GM21526 (cell line): ENCODE results near the gene SND1.

Experiments used
- ATAC-seq: cut with Tn5 transposase; IDR thresholded peaks from one replicate; pipeline ENCODE4 v1.9.1; 2021; ENCODE audit warnings: moderate library complexity; ENCODE audit not compliant: unreplicated experiment, low FRiP score

The SND1 gene

GRCh38 chr7:127651556-127652332 is at the start of gene SND1:
Gene SND1 (plus strand): TSS chr7:127652194. CDS start chr7:127652374, 180 bp downstream.
- ATAC-seq = peak; percentile 95

- ATAC-seq = no peak
These were observed 43.5 kb upstream of the SND1 start for GRCh38 chr7:127608446-127608845.

- ATAC-seq = no peak
These were observed 42.7 kb upstream of the SND1 start for GRCh38 chr7:127609297-127609696.

- no peak for ATAC-seq
These were observed 39.7 kb upstream of the SND1 start for GRCh38 chr7:127612263-127612662.

GRCh38 chr7:127616724-127617123 is 35.3 kb upstream of the SND1 start:
- ATAC-seq = no peak

GRCh38 chr7:127618042-127618441 is 34.0 kb upstream of the SND1 start, which contains the start of gene PAX4:
Gene PAX4 (minus strand): TSS chr7:127618142. CDS start chr7:127615928, 2,214 bp downstream.
- ATAC-seq = no peak

GRCh38 chr7:127618775-127619174 is 33.2 kb upstream of the SND1 start:
- no peak for ATAC-seq

GRCh38 chr7:127619681-127620405 is 32.2 kb upstream of the SND1 start:
- ATAC-seq = no peak

GRCh38 chr7:127620406-127621233 is 31.4 kb upstream of the SND1 start:
- ATAC-seq = no peak

GRCh38 chr7:127625331-127625730 is 26.7 kb upstream of the SND1 start:
- ATAC-seq = no peak

- no peak for ATAC-seq
These were observed 23.5 kb upstream of the SND1 start for GRCh38 chr7:127628445-127628844.

GRCh38 chr7:127629268-127629854 is 22.6 kb upstream of the SND1 start:
- peak; percentile 85 for ATAC-seq

- no peak for ATAC-seq
These were observed 19.6 kb upstream of the SND1 start for GRCh38 chr7:127632276-127632910.

- no peak for ATAC-seq
These were observed 16.2 kb upstream of the SND1 start for GRCh38 chr7:127635659-127636285.

- ATAC-seq = no peak
These were observed 13.8 kb upstream of the SND1 start for GRCh38 chr7:127638197-127638596.

GRCh38 chr7:127644484-127644883 is 7.5 kb upstream of the SND1 start:
- ATAC-seq = no peak

- no peak for ATAC-seq
These were observed 4.4 kb upstream of the SND1 start for GRCh38 chr7:127647636-127648035.

GRCh38 chr7:127648986-127649385 is 3.0 kb upstream of the SND1 start:
- no peak for ATAC-seq

GRCh38 chr7:127650847-127651555 is 993 bp upstream of the SND1 start:
- peak; percentile 2 for ATAC-seq
